HUES6 (cell line): ENCODE data around the gene CGB1.
A peak's percentile ranks its signal among the peaks of the same experiment; 100 is the strongest.
"Not testable (repeated sequence)": the region's sequence is repeated elsewhere in the genome, so short reads cannot be mapped to it uniquely, and the experiment has no call there.

Experiments used
- H3K27ac ChIP-seq: 2 replicates; pipeline ENCODE4 v1.7.0; 2013; ENCODE audit warnings: low read depth, mild to moderate bottlenecking, low read length, inconsistent platforms
- H3K27me3 ChIP-seq: 2 replicates; pipeline ENCODE4 v1.6.1; 2013; ENCODE audit warnings: low read length; ENCODE audit not compliant: control insufficient read depth, insufficient read depth
- H3K36me3 ChIP-seq: 2 replicates; pipeline ENCODE4 v1.6.1; 2013; ENCODE audit warnings: low read length; ENCODE audit not compliant: control insufficient read depth, insufficient read depth
- H3K4me1 ChIP-seq: 2 replicates; pipeline ENCODE4 v1.6.1; 2013; ENCODE audit warnings: low read length; ENCODE audit not compliant: control insufficient read depth, insufficient read depth
- H3K4me3 ChIP-seq: 2 replicates; pipeline ENCODE4 v1.5.1; 2013; ENCODE audit warnings: low read depth, low read length
- H3K9ac ChIP-seq: one replicate; pipeline ENCODE4 v1.6.1; 2013; ENCODE audit warnings: mild to moderate bottlenecking, low read length
- H3K9me3 ChIP-seq: 2 replicates; pipeline ENCODE4 v1.6.1; 2013; ENCODE audit warnings: low read depth, low read length; ENCODE audit not compliant: control insufficient read depth, insufficient read depth

The CGB1 gene

DNA sequence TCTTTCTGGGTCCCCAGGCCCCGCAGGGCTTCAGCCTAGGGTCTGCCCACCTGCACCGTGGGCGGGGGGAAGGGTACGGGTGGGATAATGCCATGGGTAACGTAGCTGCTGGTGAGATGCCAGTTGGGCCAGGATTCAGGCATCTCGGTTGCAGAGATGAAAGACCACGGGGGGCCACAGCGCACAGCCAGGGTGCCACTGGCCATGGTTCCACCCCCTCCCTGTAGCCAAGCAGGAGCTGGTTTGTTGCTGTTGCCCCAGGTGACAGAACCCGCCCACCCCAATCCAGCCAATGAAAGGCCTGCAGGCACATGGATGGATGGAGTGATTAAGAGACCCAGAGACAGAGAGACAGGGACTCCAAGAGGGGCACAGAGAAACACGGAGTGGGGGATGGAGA lies 21.9 kb upstream of the CGB1 start:
- Histone ChIP-seq H3K4me3 (no peak overlapping the region), H3K27me3 (peaks cover 66% of the 10 kb centered on the region), H3K36me3 (no peaks in the 10 kb centered on the region), H3K9ac (no peak overlapping the region), H3K27ac (no peak overlapping the region), H3K4me1 (peaks cover 15% of the 10 kb centered on the region; the same call in 1 of the 2 replicates), H3K9me3 (no peaks in the 10 kb centered on the region)

DNA sequence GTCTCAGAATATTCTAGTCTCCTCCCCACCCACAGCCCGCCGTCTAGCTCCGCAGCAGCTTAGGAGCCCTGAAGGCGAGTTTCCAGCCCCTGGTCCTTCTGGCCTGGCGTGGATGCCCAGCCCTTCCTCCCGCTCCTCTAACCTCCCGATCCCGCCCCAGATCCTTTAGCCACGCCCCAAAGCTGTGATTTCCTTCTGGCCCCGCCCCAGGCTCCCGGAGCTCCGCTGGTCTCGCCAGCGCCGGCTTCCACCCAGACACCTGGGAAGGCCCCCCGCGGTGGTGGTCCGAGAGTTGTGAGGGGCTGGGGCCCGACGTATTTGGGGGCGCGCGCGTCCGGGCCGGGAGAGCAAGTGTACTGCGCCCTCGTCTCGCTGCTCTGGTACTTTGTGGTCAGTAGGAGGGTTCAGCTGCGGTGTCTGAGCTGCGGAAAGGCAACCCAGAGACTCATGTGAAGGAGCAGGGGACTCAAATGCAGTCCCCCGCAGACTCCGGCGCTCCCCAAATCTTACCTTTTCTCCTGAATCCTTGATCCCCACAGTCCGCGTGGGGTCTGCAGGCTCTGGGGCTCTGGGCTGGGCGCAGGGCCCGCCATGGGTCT lies 21.0 kb upstream of the CGB1 start, which contains the start of gene CGB7:
TSS of gene CGB7 (minus strand) at position 114 of the 599 bp plus-strand sequence. CDS start 2,374 bp downstream, outside the sequence.
- Histone ChIP-seq H3K36me3 (no peaks in the 10 kb centered on the region), H3K9ac (peak within 1 kb of the TSS; percentile 48), H3K4me3 (peak within 1 kb of the TSS; percentile 72), H3K4me1 (peaks cover 13% of the 10 kb centered on the region; the same call in 1 of the 2 replicates), H3K27me3 (peaks cover 68% of the 10 kb centered on the region), H3K27ac (no peak within 1 kb of the TSS), H3K9me3 (no peaks in the 10 kb centered on the region)

DNA sequence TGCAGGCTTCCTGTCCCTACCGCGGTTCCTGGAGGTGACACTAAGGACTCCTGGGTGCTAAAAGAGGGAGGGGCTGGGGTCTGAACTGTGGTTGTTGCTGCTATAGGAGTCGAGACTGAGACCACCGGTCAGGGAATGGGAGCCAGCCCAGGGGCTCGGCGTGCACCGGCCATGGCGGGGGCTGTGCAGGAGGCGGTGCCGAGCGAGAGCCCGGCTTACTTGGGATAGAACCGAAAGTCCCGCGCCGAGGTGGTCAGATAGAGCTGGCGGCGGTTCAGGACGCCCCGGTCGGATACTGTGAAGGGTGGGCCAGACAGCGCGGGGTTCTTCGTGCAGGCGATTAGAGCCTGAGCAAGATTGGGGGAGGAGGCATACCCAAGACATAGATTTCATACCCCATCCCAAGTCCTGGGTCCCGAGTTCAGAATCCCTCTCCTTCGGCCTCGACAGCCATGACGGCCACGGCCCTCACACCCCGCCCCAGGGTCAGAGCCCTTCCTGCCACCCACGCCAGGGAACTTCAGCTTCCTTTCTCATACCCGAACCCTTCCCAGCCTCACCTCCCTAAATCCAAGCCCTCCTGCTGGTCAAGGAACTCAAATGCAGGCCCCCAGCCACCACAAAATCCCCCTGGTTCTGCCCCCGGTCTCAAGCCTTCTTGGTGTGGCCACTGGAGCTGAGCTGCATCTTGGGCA lies 20.4 kb upstream of the CGB1 start:
- H3K27ac ChIP-seq, H3K9me3 ChIP-seq, H3K36me3 ChIP-seq, H3K9ac ChIP-seq: not testable (repeated sequence)
- Histone ChIP-seq H3K4me3 (peak overlapping the region; percentile 72), H3K27me3 (peaks cover 68% of the 10 kb centered on the region), H3K4me1 (peaks cover 13% of the 10 kb centered on the region; the same call in 1 of the 2 replicates)

DNA sequence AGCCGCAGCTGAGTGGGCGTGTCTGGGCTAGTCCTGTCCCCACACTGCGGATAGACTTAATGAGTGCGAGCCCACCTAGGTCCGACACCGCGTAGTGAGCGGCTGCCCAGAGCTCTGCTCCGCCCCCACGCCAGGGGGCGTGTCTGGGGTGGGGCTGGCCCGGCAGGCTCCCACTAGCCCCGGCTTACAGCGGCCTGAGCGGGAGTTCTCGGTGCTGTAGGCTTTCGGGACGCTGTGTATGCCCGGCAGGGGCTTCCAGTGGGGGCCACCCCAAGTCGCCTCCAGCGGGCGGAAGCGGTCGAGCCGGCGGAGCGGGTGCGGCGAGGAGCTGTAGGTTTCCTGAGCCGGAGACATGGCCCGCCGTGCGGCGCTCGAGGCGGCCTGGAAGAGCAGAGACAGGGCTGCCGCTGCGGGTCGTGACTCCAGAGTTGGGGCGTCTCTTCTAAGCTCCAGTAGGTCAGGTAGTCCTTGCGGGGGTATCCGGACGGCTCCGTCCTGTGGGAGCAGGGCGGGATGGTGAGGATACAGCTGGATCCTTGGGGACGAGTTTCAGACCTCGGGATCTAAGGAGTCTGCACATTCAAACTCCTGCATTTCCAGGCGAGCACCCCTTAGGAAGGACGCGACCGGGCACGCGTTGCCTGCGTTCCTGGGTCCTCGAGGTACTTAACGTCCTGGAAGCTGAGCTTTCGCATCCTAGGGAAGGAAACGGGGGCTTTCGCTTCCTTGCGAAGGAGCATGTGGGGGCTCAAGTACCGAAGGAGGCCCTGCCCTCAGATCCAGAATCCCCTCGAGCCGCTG lies 19.6 kb upstream of the CGB1 start:
- Histone ChIP-seq H3K4me1 (peaks cover 13% of the 10 kb centered on the region; the same call in 1 of the 2 replicates), H3K36me3 (no peaks in the 10 kb centered on the region), H3K9me3 (no peaks in the 10 kb centered on the region), H3K9ac (peak overlapping the region; percentile 48), H3K27ac (no peak overlapping the region), H3K27me3 (peaks cover 66% of the 10 kb centered on the region), H3K4me3 (peak overlapping the region; percentile 72)

DNA sequence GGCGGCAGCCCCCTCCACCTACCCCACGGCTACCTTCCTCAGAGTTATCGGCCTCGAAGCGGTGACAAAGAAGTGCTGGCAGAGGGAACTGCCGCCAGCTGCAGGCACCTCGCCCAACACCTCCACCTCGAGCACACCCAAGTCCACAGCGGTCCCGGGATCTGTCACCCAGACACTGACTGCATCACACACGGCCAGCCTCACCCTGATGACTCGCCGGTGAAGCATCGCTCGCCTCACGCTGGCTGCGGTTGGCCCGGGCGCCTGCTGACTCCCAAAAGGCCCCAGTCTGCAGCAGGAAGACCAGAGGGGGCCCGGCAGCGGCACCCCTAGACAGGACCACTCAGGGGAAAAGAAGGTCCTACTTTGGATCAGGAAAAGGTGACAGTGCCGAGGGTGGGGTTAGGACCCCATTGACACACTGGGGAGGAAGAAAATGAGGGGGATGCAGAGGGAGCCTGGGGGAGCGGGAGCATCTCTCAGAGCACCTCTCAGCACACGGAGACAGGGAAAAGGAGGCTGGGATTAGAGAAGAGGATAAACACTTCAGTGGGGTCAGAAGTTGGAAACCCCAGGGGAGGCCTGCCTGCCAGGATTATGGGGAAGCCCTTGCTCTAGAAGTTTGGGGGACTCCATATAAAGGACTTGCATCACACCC lies 13.8 kb upstream of the CGB1 start:
- not testable (repeated sequence) for H3K9ac ChIP-seq, H3K27ac ChIP-seq, H3K36me3 ChIP-seq, H3K4me1 ChIP-seq, H3K4me3 ChIP-seq, H3K9me3 ChIP-seq
- H3K27me3 ChIP-seq = peaks cover 14% of the 10 kb centered on the region

DNA sequence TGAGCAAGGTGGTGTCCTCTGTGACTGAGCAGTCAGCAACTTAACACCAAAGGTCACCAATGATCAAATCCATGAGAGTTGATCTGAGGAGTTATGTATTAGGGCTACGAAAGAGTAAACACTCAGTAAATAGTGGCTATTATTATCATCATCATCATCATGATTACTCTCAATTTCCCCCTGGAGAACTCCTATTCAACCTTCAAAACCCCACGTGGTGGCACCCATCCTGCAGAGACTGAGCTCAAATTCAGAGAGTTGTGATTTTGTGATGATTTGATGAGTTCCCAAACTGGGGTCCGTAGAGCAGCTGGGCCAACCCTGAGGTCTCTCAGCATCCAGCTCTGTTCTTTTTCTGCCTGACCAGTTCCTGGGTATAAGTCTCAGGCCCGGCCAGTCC lies 13.1 kb upstream of the CGB1 start:
- not testable (repeated sequence) for H3K9me3 ChIP-seq, H3K27ac ChIP-seq

DNA sequence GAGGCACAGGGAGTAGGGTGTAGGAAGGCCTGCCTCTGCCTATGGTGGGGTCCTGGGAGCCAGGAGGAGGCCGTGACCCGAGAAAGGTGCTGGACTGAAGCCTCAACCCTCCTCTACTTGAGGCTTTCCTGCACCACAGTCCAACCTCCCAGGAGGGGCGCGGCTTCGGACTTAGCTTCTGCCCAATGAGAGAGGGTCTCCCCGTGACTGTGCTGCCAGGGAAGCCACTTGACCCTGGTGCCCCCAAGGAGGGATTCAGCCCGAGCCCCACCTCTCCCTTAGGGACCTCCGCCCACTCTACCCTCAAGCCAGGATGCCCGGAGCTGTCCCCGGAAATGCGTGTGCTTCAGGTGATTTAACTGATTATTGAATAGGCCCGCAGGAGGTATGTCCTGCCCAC lies 12.3 kb upstream of the CGB1 start, which contains the start of gene CGB8:
TSS of gene CGB8 (minus strand) at position 101 of the 400 bp plus-strand sequence. CDS start 372 bp downstream, outside the sequence.
- H3K9me3 ChIP-seq, H3K4me1 ChIP-seq, H3K36me3 ChIP-seq, H3K27ac ChIP-seq, H3K27me3 ChIP-seq, H3K9ac ChIP-seq, H3K4me3 ChIP-seq: not testable (repeated sequence)

More for the DNA sequence above, 13.1 kb upstream of the CGB1 start:
- H3K9ac ChIP-seq, H3K4me3 ChIP-seq, H3K36me3 ChIP-seq, H3K27me3 ChIP-seq, H3K4me1 ChIP-seq: not testable (repeated sequence)

DNA sequence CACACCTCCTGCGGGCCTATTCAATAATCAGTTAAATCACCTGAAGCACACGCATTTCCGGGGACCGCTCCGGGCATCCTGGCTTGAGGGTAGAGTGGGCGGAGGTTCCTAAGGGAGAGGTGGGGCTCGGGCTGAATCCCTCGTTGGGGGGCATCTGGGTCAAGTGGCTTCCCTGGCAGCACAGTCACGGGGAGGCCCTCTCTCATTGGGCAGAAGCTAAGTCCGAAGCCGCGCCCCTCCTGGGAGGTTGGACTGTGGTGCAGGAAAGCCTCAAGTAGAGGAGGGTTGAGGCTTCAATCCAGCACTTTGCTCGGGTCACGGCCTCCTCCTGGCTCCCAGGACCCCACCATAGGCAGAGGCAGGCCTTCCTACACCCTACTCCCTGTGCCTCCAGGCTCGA lies 6.9 kb upstream of the CGB1 start, which contains the start of gene CGB5:
TSS of gene CGB5 (plus strand) at position 301 of the 400 bp plus-strand sequence. CDS start 362 bp downstream, outside the sequence.
- H3K9me3 ChIP-seq, H3K27me3 ChIP-seq, H3K36me3 ChIP-seq, H3K4me1 ChIP-seq, H3K27ac ChIP-seq, H3K4me3 ChIP-seq, H3K9ac ChIP-seq: not testable (repeated sequence)

DNA sequence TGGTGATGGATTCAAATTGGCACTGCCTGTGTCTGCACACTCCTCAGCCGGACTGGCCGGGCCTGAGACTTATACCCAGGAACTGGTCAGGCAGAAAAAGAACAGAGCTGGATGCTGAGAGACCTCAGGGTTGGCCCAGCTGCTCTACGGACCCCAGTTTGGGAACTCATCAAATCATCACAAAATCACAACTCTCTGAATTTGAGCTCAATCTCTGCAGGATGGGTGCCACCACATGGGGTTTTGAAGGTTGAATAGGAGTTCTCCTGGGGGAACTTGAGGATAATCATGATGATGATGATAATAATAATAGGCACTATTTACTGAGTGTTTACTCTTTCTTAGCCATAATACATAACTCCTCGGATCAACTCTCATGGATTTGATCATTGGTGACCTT lies 6.0 kb upstream of the CGB1 start:
- not testable (repeated sequence) for H3K27me3 ChIP-seq, H3K9ac ChIP-seq, H3K9me3 ChIP-seq, H3K4me3 ChIP-seq, H3K27ac ChIP-seq, H3K4me1 ChIP-seq, H3K36me3 ChIP-seq

DNA sequence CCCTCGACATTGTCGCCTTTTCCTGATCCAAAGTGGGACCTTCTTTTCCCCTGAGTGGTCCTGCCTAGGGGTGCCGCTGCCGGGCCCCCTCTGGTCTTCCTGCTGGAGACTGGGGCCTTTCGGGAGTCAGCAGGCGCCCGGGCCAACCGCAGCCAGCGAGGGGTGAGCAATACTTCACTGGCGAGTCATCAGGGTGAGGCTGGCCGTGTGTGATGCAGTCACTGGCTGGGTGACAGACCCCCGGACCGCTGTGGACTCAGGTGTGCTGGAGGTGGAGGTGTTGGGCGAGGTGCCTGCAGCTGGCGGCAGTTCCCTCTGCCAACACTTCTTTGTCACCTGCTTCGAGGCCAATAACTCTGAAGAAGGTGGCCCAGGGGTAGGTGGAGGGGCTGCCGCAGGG lies 5.5 kb upstream of the CGB1 start:
- no peak overlapping the region for H3K4me3 ChIP-seq
- H3K4me1 ChIP-seq = peaks cover 2% of the 10 kb centered on the region; the same call in 1 of the 2 replicates
- H3K27ac ChIP-seq = no peak overlapping the region
- H3K27me3 ChIP-seq = no peaks in the 10 kb centered on the region
- no peaks in the 10 kb centered on the region for H3K9me3 ChIP-seq
- H3K9ac ChIP-seq = no peak overlapping the region
- no peaks in the 10 kb centered on the region for H3K36me3 ChIP-seq
